Smooth muscle cell (in vitro differentiated cells): ENCODE data around the gene NEO1. TPM values are rescaled to one million over a fixed set of nuclear protein-coding genes. Genes with fewer than 3 reads are reported as not detected.
A peak's percentile ranks its signal among the peaks of the same experiment; 100 is the strongest.

Experiments
- DNase-seq: peaks from one replicate; lab custom pipeline; 2025; ENCODE audit not compliant: unreplicated experiment; lab: John Stamatoyannopoulos, UW
- H2AFZ ChIP-seq: fragments of 200-600 bp; sonication (generic); 2 replicates; pipeline ENCODE4 v1.6.0; 2016; ENCODE audit warnings: antibody characterized with exemption, low read depth, mild to moderate bottlenecking
- H3F3A ChIP-seq: fragments of 200-600 bp; sonication (generic); 2 replicates; pipeline ENCODE4 v1.6.0; 2017; ENCODE audit warnings: antibody characterized with exemption, low read depth
- H3K27ac ChIP-seq: fragments of 200-600 bp; sonication (generic); 2 replicates; pipeline ENCODE4 v1.5.1; 2016; ENCODE audit warnings: low read depth, mild to moderate bottlenecking
- H3K27me3 ChIP-seq: fragments of 200-600 bp; sonication (generic); 2 replicates; pipeline ENCODE4 v1.6.1; 2016; ENCODE audit warnings: low read depth, mild to moderate bottlenecking
- H3K36me3 ChIP-seq: fragments of 200-600 bp; sonication (generic); 2 replicates; pipeline ENCODE4 v1.5.1; 2016; ENCODE audit warnings: low read depth
- H3K4me1 ChIP-seq: fragments of 200-600 bp; sonication (generic); 2 replicates; pipeline ENCODE4 v1.5.1; 2016; ENCODE audit warnings: low read depth
- H3K4me2 ChIP-seq: fragments of 200-600 bp; sonication (generic); 2 replicates; pipeline ENCODE4 v1.6.0; 2016; ENCODE audit warnings: mild to moderate bottlenecking
- H3K4me3 ChIP-seq: fragments of 200-600 bp; sonication (generic); 2 replicates; pipeline ENCODE4 v1.5.1; 2016; ENCODE audit warnings: mild to moderate bottlenecking
- H3K79me2 ChIP-seq: fragments of 200-600 bp; sonication (generic); 2 replicates; pipeline ENCODE4 v1.6.0; 2016; ENCODE audit warnings: low read depth, mild to moderate bottlenecking
- H3K9ac ChIP-seq: fragments of 200-600 bp; sonication (generic); 2 replicates; pipeline ENCODE4 v1.6.0; 2016; ENCODE audit warnings: low read depth
- H3K9me3 ChIP-seq: fragments of 200-600 bp; sonication (generic); replicated peaks from 2 replicates; pipeline ENCODE4 v1.5.1; 2016; ENCODE audit warnings: low read depth
- H4K20me1 ChIP-seq: fragments of 200-600 bp; sonication (generic); 2 replicates; pipeline ENCODE4 v1.6.0; 2016; ENCODE audit warnings: low read depth
- CTCF ChIP-seq: fragments of 200-600 bp; sonication (generic); IDR thresholded peaks from 2 replicates; pipeline ENCODE4 v1.5.1; 2017; ENCODE audit warnings: borderline replicate concordance, mild to moderate bottlenecking, antibody characterized with exemption; ENCODE audit not compliant: insufficient read depth, poor library complexity, severe bottlenecking
- WGBS: methylation state at CpG from one replicate; pipeline ENCODE4 v1.1.7; 2016; ENCODE audit warnings: low lambda C conversion rate; 5-methylcytosine and 5-hydroxymethylcytosine counted together
- polyA plus RNA-seq: library from polyadenylated mRNA; unstranded; fragments of >200 nt; fragmentation: Nextera tagmentation; extraction: Ambion mirVana; gene quantifications from 2 replicates; pipeline ENCODE4 v1.2.1, GENCODE V29; 2016
- total RNA-seq: library from RNA; depleted of rRNA; stranded (reverse); fragments of >200 nt; gene quantifications from 2 replicates; pipeline ENCODE4 v1.2.3, GENCODE V29; 2014

Gene NEO1
- total and polyA plus RNA-seq, 2 experiments from 2014 or later = 4.9 to 21.8 TPM

- Histone ChIP-seq H3K4me3 (no peak overlapping the region), H3K79me2 (no peaks in the 10 kb centered on the region), H3K9me3 (no peaks in the 10 kb centered on the region), H3K36me3 (no peaks in the 10 kb centered on the region), H4K20me1 (no peaks in the 10 kb centered on the region), H3F3A (no peaks in the 10 kb centered on the region), H3K27me3 (no peaks in the 10 kb centered on the region), H2AFZ (no peak overlapping the region), H3K9ac (no peak overlapping the region), H3K27ac (no peak overlapping the region), H3K4me2 (no peak overlapping the region), H3K4me1 (no peaks in the 10 kb centered on the region)
- DNase-seq = no peak
- TF ChIP-seq CTCF = no peak
- WGBS = 95% methylated on average over 16 of the region's 16 CpGs
These were observed 272.4 kb downstream of the NEO1 start for GRCh38 chr15:73324496-73325170.

DNA sequence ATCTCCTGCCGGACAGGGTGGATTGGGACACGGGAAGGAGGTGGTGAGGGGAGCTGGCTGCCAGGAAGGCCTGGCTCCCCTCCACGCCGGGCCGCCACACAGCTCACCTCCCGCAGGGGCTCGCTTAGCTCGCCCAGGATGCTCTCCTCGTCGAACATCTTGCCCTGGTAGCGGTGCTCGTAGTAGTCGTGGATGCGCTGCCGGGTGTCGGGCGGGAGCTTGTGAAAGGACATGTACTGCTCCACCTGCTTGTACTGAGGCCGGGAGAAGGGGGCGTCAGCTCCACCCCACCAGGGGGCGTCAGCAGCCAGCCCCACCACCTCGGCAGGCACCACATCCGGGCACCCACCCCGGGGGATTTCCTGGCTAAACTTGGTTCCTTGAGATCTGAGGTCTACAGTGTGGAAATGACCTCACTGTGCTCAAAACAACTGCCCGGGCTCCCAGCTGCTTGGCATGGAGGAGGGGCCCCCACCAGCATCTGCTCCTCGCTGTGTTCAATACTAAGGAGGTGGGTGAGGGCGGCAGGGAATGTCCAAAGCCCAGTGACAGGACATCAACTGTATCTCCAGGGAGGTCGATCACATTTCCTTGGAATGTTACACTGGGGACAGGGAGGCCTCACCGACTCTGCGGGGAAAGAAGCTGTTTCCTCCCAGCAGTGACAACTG, 273.1 kb downstream of the NEO1 start:
- no peaks in the 10 kb centered on the region for H3K4me1 ChIP-seq
- 87% methylated on average over 29 of the region's 29 CpGs for WGBS
- H3K9me3 ChIP-seq = no peaks in the 10 kb centered on the region
- no peak overlapping the region for H3K4me2 ChIP-seq
- no peaks in the 10 kb centered on the region for H3K27me3 ChIP-seq
- H3F3A ChIP-seq = no peaks in the 10 kb centered on the region
- H3K9ac ChIP-seq = no peak overlapping the region
- DNase-seq = no peak
- TF ChIP-seq CTCF = peak; percentile 6
- no peak overlapping the region for H3K4me3 ChIP-seq
- no peaks in the 10 kb centered on the region for H3K36me3 ChIP-seq
- H3K79me2 ChIP-seq = no peaks in the 10 kb centered on the region
- no peaks in the 10 kb centered on the region for H4K20me1 ChIP-seq
- H3K27ac ChIP-seq = no peak overlapping the region
- H2AFZ ChIP-seq = no peak overlapping the region

- Histone ChIP-seq H3F3A (no peaks in the 10 kb centered on the region), H3K9me3 (no peaks in the 10 kb centered on the region), H2AFZ (no peak overlapping the region), H4K20me1 (no peaks in the 10 kb centered on the region), H3K4me2 (no peak overlapping the region), H3K27ac (no peak overlapping the region), H3K36me3 (no peaks in the 10 kb centered on the region), H3K9ac (no peak overlapping the region), H3K79me2 (no peaks in the 10 kb centered on the region), H3K4me1 (no peaks in the 10 kb centered on the region), H3K4me3 (no peak overlapping the region), H3K27me3 (no peaks in the 10 kb centered on the region)
- whole genome bisulfite sequencing = 78% methylated on average over 4 of the region's 4 CpGs
- TF ChIP-seq CTCF = no peak
- no peak for DNase-seq
These were observed 273.9 kb downstream of the NEO1 start for GRCh38 chr15:73326157-73326556.
